Neural cell (in vitro differentiated cells): ENCODE measurements around the gene PABPN1L. TPM values are rescaled to one million over a fixed set of nuclear protein-coding genes. Genes with fewer than 3 reads are reported as not detected.

Experiments
- H2AFZ ChIP-seq: fragments of 200-600, 300-800 bp; sonication (generic), shearing (Covaris generic); 2 replicates; pipeline ENCODE4 v1.6.0; 2014; ENCODE audit warnings: low read depth, mild to moderate bottlenecking, antibody characterized with exemption, low read length, moderate library complexity
- H3F3A ChIP-seq: fragments of 200-600 bp; shearing (Covaris generic); 2 replicates; pipeline ENCODE4 v1.6.1; 2016; ENCODE audit warnings: mild to moderate bottlenecking, moderate library complexity, mixed read lengths, antibody characterized with exemption, low read length; ENCODE audit not compliant: insufficient read depth, poor library complexity, severe bottlenecking
- H3K27ac ChIP-seq: fragments of 200-600, 300-800 bp; sonication (generic), shearing (Covaris generic); 2 replicates; pipeline ENCODE4 v1.5.1; 2014; ENCODE audit warnings: mild to moderate bottlenecking, low read length, moderate library complexity
- H3K27me3 ChIP-seq: fragments of 300-800, 200-600 bp; sonication (generic), shearing (Covaris generic); 2 replicates; pipeline ENCODE4 v1.6.0; 2014; ENCODE audit warnings: mild to moderate bottlenecking, low read depth, low read length, moderate library complexity; ENCODE audit not compliant: insufficient read depth
- H3K36me3 ChIP-seq: fragments of 300-800, 200-600 bp; sonication (generic), shearing (Covaris generic); 2 replicates; pipeline ENCODE4 v1.5.1; 2014; ENCODE audit warnings: mild to moderate bottlenecking, antibody characterized with exemption, low read length, moderate library complexity; ENCODE audit not compliant: insufficient read depth
- H3K4me2 ChIP-seq: fragments of 300-800, 200-600 bp; sonication (generic), shearing (Covaris generic); 2 replicates; pipeline ENCODE4 v1.6.0; 2014; ENCODE audit warnings: mild to moderate bottlenecking, low read length
- H3K4me3 ChIP-seq: fragments of 300-800, 200-600 bp; sonication (generic), shearing (Covaris generic); 2 replicates; pipeline ENCODE4 v1.5.1; 2014; ENCODE audit warnings: mild to moderate bottlenecking, low read length, moderate library complexity
- H3K79me2 ChIP-seq: fragments of 200-600 bp; shearing (Covaris generic); replicated peaks from 2 replicates; pipeline ENCODE4 v1.6.0; 2014; ENCODE audit warnings: mild to moderate bottlenecking, low read length, moderate library complexity; ENCODE audit not compliant: insufficient read depth
- H3K9ac ChIP-seq: fragments of 300-800, 200-600 bp; sonication (generic), shearing (Covaris generic); 2 replicates; pipeline ENCODE4 v1.6.1; 2016; ENCODE audit warnings: mild to moderate bottlenecking, low read length, mixed read lengths
- H3K9me2 ChIP-seq: fragments of 200-600 bp; shearing (Covaris generic); 2 replicates; pipeline ENCODE4 v1.6.1; 2016; ENCODE audit warnings: mild to moderate bottlenecking, low read length, mixed read lengths; ENCODE audit not compliant: insufficient read depth
- H3K9me3 ChIP-seq: fragments of 200-600, 300-800 bp; sonication (generic), shearing (Covaris generic); 2 replicates; pipeline ENCODE4 v1.6.1; 2016; ENCODE audit warnings: mild to moderate bottlenecking, mixed run types, low read length, moderate library complexity, mixed read lengths
- H4K20me1 ChIP-seq: fragments of 200-600 bp; shearing (Covaris generic); 2 replicates; pipeline ENCODE4 v1.6.1; 2016; ENCODE audit warnings: mild to moderate bottlenecking, mixed run types; ENCODE audit not compliant: insufficient read depth
- EP300 ChIP-seq: fragments of 450-650 bp; conservative IDR thresholded peaks from 2 replicates; pipeline ENCODE4 v1.6.1; 2014; ENCODE audit warnings: antibody characterized with exemption, mild to moderate bottlenecking, moderate library complexity; ENCODE audit not compliant: poor library complexity, severe bottlenecking
- EZH2 ChIP-seq: fragments of 200-600, 300-800 bp; shearing (Covaris generic), sonication (generic); IDR thresholded peaks from 2 replicates; pipeline ENCODE4 v1.6.1; 2014; ENCODE audit warnings: antibody characterized with exemption, low read length, borderline replicate concordance, mild to moderate bottlenecking; ENCODE audit not compliant: insufficient read depth, poor library complexity, severe bottlenecking
- MXI1 ChIP-seq: fragments of 450-650 bp; conservative IDR thresholded peaks from 2 replicates; pipeline ENCODE4 v1.6.1; 2014; ENCODE audit warnings: antibody characterized with exemption, mild to moderate bottlenecking; ENCODE audit not compliant: poor library complexity, severe bottlenecking
- POLR2AphosphoS5 ChIP-seq: IDR thresholded peaks from 2 replicates; pipeline ENCODE4 v1.6.1; 2012
- RAD21 ChIP-seq: fragments of 450-650 bp; conservative IDR thresholded peaks from 2 replicates; pipeline ENCODE4 v1.6.1; 2014; ENCODE audit warnings: antibody characterized with exemption, mild to moderate bottlenecking, moderate library complexity
- SMC3 ChIP-seq: fragments of 450-650 bp; conservative IDR thresholded peaks from 2 replicates; pipeline ENCODE4 v1.6.1; 2014; ENCODE audit warnings: antibody characterized with exemption, mild to moderate bottlenecking, moderate library complexity; ENCODE audit not compliant: poor library complexity
- TAF1 ChIP-seq: IDR thresholded peaks from 2 replicates; pipeline ENCODE4 v1.6.1; 2012; ENCODE audit warnings: low read depth
- polyA plus RNA-seq: library from polyadenylated mRNA; depleted of rRNA; stranded (reverse); fragments of >200 nt; gene quantifications from 2 replicates; pipeline ENCODE4 v1.2.3, GENCODE V29; 2014
- TF ChIP-seq, protein P1 (sequence below): IDR thresholded peaks from 2 replicates; pipeline ENCODE4 v1.6.1; 2012; ENCODE audit warnings: borderline replicate concordance
- TF ChIP-seq, protein P2 (sequence below): fragments of 450-650 bp; IDR thresholded peaks from 2 replicates; pipeline ENCODE4 v1.5.1; 2014; ENCODE audit warnings: antibody characterized with exemption, mild to moderate bottlenecking, moderate library complexity; ENCODE audit not compliant: poor library complexity, severe bottlenecking

Gene PABPN1L
- polyA plus RNA-seq, 1 donor from 2014 or later = 0.20 TPM

DNA sequence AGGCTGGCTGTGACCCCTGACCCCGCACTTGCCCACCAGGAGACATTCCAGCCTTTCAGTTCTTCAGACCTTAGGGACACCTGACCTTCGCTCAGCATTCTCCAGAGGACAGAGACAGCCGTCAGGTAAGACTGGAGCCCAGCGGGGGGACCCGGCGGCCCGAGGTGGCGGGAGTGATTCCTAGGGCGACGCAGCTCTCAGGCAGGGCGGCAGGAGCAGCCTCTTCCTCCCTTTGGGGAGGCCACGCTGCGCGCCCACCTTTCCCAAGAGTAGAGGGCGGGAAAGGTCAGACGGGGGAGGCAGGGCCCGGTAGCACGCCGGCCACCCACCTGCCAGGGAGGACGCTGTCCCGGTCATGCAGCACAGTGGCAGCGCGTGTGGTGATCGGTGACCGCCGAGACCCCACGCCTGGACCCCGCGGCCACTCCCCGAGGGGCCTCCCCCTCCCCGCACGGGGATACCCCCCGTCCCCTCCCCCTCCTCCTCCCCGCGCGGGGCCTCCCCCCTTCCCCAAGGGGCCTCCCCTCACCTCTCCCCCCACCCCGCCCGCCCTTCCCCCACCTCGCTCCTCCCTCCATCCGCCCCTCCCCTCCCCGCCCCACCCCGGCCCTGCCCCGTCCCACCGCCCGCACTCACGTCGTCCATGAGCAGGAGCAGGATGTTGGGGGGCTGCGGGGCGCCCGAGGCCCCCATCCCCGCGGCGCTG is 10.2 kb downstream of the PABPN1L start:
- Histone ChIP-seq H3K4me3 (peak overlapping the region; percentile 82), H3K4me2 (peak overlapping the region; percentile 42), H3K27ac (no peak overlapping the region), H3K79me2 (no peaks in the 10 kb centered on the region), H3K27me3 (no peaks in the 10 kb centered on the region), H4K20me1 (no peaks in the 10 kb centered on the region), H3K9me3 (no peaks in the 10 kb centered on the region), H3K9me2 (no peaks in the 10 kb centered on the region), H3K36me3 (no peaks in the 10 kb centered on the region), H2AFZ (no peak overlapping the region), H3F3A (no peaks in the 10 kb centered on the region), H3K9ac (peak overlapping the region; percentile 74)
- TF ChIP-seq EZH2 (no peak), MXI1 (no peak), TAF1 (no peak), EP300 (no peak), SMC3 (no peak), POLR2AphosphoS5 (no peak), RAD21 (no peak)
- TF ChIP-seq, protein P1, sequence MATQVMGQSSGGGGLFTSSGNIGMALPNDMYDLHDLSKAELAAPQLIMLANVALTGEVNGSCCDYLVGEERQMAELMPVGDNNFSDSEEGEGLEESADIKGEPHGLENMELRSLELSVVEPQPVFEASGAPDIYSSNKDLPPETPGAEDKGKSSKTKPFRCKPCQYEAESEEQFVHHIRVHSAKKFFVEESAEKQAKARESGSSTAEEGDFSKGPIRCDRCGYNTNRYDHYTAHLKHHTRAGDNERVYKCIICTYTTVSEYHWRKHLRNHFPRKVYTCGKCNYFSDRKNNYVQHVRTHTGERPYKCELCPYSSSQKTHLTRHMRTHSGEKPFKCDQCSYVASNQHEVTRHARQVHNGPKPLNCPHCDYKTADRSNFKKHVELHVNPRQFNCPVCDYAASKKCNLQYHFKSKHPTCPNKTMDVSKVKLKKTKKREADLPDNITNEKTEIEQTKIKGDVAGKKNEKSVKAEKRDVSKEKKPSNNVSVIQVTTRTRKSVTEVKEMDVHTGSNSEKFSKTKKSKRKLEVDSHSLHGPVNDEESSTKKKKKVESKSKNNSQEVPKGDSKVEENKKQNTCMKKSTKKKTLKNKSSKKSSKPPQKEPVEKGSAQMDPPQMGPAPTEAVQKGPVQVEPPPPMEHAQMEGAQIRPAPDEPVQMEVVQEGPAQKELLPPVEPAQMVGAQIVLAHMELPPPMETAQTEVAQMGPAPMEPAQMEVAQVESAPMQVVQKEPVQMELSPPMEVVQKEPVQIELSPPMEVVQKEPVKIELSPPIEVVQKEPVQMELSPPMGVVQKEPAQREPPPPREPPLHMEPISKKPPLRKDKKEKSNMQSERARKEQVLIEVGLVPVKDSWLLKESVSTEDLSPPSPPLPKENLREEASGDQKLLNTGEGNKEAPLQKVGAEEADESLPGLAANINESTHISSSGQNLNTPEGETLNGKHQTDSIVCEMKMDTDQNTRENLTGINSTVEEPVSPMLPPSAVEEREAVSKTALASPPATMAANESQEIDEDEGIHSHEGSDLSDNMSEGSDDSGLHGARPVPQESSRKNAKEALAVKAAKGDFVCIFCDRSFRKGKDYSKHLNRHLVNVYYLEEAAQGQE = no peak
- TF ChIP-seq, protein P2, sequence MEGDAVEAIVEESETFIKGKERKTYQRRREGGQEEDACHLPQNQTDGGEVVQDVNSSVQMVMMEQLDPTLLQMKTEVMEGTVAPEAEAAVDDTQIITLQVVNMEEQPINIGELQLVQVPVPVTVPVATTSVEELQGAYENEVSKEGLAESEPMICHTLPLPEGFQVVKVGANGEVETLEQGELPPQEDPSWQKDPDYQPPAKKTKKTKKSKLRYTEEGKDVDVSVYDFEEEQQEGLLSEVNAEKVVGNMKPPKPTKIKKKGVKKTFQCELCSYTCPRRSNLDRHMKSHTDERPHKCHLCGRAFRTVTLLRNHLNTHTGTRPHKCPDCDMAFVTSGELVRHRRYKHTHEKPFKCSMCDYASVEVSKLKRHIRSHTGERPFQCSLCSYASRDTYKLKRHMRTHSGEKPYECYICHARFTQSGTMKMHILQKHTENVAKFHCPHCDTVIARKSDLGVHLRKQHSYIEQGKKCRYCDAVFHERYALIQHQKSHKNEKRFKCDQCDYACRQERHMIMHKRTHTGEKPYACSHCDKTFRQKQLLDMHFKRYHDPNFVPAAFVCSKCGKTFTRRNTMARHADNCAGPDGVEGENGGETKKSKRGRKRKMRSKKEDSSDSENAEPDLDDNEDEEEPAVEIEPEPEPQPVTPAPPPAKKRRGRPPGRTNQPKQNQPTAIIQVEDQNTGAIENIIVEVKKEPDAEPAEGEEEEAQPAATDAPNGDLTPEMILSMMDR = no peak

DNA sequence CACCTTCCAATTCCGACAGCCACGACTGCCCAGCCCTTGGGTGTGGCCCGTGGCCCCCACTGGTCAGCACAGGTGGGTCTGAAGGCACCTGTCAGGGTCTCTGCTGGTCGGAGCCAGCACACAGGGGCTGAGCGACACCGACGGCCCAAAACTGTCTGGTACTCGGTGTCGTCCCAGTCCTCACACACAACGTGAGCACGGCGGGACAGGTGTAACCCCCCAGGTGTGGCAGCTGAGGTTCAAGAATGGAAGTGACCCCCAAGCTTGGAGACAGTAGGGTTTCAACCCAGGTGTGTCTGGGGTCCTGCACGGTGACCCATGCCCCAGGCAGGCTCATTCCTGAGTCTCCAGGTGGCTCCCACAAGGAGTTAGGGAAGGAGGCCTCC is 10.7 kb downstream of the PABPN1L start:
- Histone ChIP-seq H3K36me3 (no peaks in the 10 kb centered on the region), H3K27me3 (no peaks in the 10 kb centered on the region), H3K79me2 (no peaks in the 10 kb centered on the region), H4K20me1 (no peaks in the 10 kb centered on the region), H3K4me2 (peak overlapping the region; percentile 42), H3K27ac (no peak overlapping the region), H3K4me3 (peak overlapping the region; percentile 82), H2AFZ (no peak overlapping the region), H3K9me2 (no peaks in the 10 kb centered on the region), H3K9ac (peak overlapping the region; percentile 56), H3F3A (no peaks in the 10 kb centered on the region), H3K9me3 (no peaks in the 10 kb centered on the region)
- TF ChIP-seq SMC3 (no peak), EZH2 (no peak), EP300 (no peak), TAF1 (no peak), POLR2AphosphoS5 (no peak), RAD21 (no peak), MXI1 (no peak)
- TF ChIP-seq, protein P1 = no peak
- TF ChIP-seq, protein P2 = no peak
